Ishikawa (cell line): ENCODE measurements around the gene ADCY1.

Experiments used
- CEBPB ChIP-seq: IDR thresholded peaks from 2 replicates; pipeline ENCODE4 v1.6.1; 2012
- CREB1 ChIP-seq: IDR thresholded peaks from 2 replicates; pipeline ENCODE4 v1.6.1; 2012; ENCODE audit warnings: low read depth
- EGR1 ChIP-seq: IDR thresholded peaks from 2 replicates; pipeline ENCODE4 v1.6.1; 2012
- EP300 ChIP-seq: IDR thresholded peaks from 2 replicates; pipeline ENCODE4 v1.6.1; 2012; ENCODE audit warnings: borderline replicate concordance
- FOXM1 ChIP-seq: IDR thresholded peaks from 2 replicates; pipeline ENCODE4 v1.6.1; 2012; ENCODE audit warnings: low read depth, borderline replicate concordance
- MAX ChIP-seq: IDR thresholded peaks from 2 replicates; pipeline ENCODE4 v1.6.1; 2012
- NFIC ChIP-seq: IDR thresholded peaks from 2 replicates; pipeline ENCODE4 v1.6.1; 2012
- RAD21 ChIP-seq: IDR thresholded peaks from 2 replicates; pipeline ENCODE4 v1.6.1; 2012; ENCODE audit warnings: low read depth
- REST ChIP-seq: IDR thresholded peaks from 2 replicates; pipeline ENCODE4 v1.6.1; 2012; ENCODE audit warnings: low read depth, mild to moderate bottlenecking
- TCF12 ChIP-seq: IDR thresholded peaks from 2 replicates; pipeline ENCODE4 v1.6.1; 2012; ENCODE audit warnings: low read depth
- TEAD4 ChIP-seq: IDR thresholded peaks from 2 replicates; pipeline ENCODE4 v1.6.1; 2012
- USF1 ChIP-seq: IDR thresholded peaks from 2 replicates; pipeline ENCODE4 v1.6.1; 2012
- YY1 ChIP-seq: IDR thresholded peaks from 2 replicates; pipeline ENCODE4 v1.6.1; 2012; ENCODE audit warnings: low read depth

- no peak for TF ChIP-seq REST
- TF ChIP-seq EP300 = no peak
- no peak for TF ChIP-seq CREB1
- TF ChIP-seq CEBPB = no peak
- TF ChIP-seq TEAD4 = no peak
- TF ChIP-seq NFIC = no peak
- no peak for TF ChIP-seq MAX
- TF ChIP-seq USF1 = no peak
- TF ChIP-seq YY1 = no peak
- TF ChIP-seq RAD21 = no peak
- no peak for TF ChIP-seq FOXM1
- no peak for TF ChIP-seq TCF12
- TF ChIP-seq EGR1 = no peak
Measured at GRCh38 chr7:45712057-45712689, 138.0 kb downstream of the ADCY1 start.
